DMS79 (cell line): Measurements from ENCODE around the gene C19orf38.
"Not testable (repeated sequence)": the region's sequence is repeated elsewhere in the genome, so short reads cannot be mapped to it uniquely, and the experiment has no call there.

Experiments used
- DNase-seq: peaks from one replicate; lab custom pipeline; 2025; lab: John Stamatoyannopoulos, UW

C19orf38 gene

DNA sequence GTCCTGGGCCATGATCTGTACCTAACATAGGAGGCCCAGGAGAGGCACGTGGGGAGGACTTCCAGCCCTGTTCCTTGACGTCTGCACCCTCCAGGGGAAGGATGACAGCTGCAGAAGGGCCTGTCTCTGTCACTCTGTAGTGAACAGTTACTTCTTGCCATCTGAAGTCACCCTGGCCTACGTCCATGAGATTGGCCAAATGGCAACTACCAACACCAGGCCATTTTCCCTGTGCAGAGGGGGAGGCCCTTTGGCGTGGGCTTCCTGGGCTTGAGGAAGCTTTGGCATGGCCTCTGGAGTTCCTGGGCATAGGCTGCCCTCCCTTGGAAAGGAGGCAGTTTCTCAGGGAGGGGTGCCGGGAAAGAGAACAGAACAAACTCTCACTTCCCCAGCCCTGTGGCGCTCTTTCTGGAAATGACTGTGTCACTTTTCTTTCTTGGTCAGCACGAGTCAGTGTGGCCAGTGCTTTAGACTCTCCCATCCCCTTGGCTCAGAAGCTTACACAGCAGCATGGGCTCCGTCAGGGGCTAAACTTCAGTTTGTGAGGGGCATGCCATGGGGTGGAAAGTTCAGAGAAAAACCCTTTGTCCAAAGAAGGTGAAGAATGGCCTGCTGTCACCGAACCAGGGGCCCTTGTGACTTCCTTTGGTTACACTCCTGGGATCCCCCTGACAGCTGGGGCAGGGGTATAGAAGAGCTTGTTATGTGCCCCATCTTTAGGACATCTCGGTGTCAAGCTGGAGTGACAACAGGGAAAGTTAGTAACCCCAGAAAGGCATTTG is 28.4 kb downstream of the C19orf38 start:
- DNase-seq = no peak

DNA sequence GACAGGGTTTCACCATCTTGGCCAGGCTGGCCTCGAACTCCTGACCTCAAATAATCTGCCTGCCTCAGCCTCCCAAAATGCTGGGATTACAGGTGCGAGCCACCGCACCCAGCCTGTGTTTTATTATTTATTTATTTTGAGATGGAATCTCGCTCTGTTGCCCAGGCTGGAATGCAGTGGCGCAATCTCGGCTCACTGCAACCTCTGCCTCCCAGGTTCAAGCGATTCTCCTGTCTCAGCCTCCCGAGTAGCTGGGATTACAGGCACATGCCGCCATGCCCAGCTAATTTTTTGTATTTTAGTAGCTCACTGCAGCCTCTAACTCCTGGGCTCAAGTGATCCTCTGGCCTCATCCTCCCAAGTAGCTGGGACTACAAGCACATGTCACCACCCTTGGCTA is 29.4 kb downstream of the C19orf38 start:
- DNase-seq = not testable (repeated sequence)

DNA sequence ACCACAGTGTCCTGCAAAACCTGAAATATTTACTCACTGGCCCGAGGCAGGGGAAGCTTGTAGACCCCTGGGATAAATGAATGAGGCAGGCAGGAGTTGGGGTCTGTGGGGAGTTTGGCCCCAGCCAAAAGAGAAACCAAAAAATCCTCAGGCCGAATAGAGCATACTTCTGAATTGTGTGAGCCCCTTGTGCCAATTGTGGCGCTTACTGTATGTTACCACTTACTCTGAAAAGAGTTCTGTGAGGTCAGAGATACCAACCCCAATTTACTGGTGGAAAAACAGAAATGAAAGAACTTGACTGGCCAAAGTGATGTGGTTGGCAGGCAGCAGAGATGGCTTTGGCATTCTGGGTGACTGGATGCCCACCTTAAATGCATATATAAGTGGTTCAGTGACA is 30.0 kb downstream of the C19orf38 start:
- no peak for DNase-seq

DNA sequence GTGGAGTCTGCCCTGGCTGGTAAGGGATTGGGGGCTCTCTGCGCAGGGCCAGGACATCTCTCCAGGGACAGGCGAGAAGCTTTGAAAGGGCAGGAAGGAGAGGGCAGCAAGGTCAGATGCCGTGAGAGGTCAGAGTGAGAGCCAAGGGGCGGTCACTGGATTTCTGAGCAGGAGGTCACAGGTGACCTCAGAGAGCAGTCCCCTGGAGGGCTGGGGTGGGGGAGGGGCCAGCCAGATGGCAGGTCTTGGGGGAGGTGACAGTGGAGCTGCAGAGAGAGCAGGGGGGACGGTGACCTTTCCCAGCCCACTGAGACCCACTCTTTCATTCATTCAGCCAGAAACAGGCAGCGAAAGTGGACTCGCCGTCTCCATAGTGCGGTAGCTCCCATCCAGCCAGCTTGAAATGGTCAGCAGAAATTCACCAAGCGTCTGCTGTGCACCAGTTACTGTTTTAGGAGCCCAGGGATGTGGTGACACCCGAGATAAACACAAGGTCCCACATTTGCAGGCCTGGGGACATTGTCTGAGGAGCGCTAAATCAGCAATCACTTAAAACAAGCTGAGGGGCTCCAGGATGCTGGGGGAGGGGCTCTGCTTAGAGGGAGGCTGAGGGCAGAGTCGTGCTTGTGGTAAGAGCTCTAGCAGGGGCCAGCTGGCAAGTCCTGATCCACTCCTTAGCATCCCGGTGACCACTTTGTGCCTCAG is 33.3 kb downstream of the C19orf38 start:
- no peak for DNase-seq

DNA sequence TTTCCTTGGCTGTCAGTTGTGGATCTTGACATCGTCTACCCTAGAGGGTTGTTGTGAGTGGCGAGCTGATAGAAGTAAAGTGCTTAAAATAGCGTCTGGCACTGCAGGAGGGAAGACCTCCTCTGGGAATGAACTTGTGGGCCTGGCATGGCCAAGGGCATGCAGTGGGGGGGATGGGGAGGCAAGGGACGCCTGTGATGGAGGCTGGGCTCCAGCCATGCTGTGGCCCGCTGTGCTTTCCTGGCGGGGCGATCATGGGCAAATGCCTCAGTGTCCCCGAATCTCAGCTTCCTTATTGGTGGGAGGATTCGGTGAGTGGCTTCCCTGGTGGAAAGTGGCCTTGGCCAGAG is 33.9 kb downstream of the C19orf38 start:
- no peak for DNase-seq

DNA sequence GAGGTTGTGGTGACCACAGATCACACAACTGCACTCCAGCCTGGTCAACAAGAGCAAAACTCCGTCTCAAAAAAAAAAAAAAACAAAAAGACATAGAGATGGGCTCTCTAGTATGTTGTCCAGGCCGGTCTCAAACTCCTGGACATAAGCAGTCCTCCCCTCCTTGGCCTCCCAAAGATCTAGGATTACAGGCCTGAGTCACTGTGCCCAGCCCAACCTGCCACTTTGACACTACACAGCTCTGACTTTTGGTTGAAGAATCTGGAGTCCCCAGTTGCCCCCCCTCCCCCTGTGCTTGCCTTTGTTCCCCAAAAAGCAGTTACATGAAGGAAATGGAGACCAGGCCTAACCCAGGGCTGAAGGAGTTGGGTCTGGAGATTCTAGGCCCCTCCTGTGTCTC is 36.1 kb downstream of the C19orf38 start:
- DNase-seq = no peak

DNA sequence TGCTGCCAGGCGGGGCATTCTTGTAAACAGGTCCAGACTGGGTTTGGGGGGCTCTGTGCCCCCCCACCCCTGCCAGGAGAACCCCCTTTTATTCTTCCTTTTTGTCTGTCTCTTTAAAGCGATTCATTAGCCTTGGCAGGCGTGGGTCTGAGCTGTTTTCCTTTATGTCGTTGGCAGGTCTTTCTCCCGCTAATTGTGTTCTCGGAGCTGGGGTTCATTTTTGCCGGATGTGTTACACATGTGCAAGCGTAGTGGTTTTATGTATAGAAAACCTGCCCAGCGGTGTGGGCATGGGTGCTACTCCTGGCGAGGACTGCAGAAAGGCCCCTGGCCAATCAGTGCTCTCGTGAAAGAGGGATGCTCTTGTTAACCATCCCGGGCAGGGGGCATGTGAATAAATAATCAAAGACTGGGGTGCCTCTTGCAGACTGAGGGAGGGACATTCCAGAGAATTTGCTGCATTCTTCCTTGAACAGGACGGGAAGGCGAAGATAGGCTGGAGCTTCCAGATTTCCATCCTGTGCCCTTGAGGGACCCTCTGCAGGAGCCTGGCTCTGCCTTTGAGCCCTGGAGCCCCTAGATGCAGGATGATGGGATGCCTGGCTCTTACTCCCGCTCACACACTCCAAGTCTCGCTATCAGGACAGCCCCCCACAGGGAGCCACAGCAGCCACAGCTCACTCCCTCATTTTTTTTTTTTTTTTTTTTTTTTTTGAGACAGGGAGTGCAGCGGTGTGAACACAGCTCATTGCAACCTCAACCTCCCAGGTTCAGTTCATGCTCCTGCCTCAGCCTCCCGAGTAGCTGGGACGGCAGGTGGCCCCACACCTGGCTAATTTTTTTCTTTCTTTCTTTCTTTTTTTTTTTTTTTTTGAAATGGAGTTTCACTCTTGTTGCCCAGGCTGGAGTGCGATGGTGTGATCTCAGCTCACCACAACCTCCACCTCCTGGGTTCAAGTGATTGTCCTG is 37.3 kb downstream of the C19orf38 start:
- DNase-seq = no peak

GRCh38 chr19:10887616-10888367 is 39.6 kb downstream of the C19orf38 start:
- no peak for DNase-seq

GRCh38 chr19:10888421-10888866 is 40.2 kb downstream of the C19orf38 start:
- no peak for DNase-seq

DNA sequence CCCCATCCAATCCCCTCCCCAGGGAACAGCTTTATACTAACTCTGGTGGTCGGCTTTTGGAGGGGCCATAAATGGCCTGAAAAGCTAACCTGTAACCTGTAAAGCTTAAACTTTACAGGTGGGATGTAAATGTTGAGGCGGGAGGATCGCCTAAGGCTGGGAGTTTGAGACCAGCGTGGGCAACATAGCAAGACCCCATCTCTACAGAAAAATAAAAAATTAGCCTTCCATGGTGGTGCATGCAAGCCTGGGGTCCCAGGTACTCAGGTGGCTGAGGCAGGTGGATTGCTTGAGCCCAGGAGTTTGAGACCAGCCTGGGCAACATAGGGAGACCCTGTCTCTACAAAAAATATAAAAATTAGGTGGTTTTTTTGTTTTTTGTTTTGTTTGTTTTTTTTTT is 41.7 kb downstream of the C19orf38 start:
- no peak for DNase-seq

- DNase-seq = no peak
Measured at GRCh38 chr19:10891405-10892086, 43.3 kb downstream of the C19orf38 start.

- no peak for DNase-seq
Measured at GRCh38 chr19:10892256-10892655, 44.0 kb downstream of the C19orf38 start.

GRCh38 chr19:10894911-10895213 is 46.6 kb downstream of the C19orf38 start:
- DNase-seq = no peak

DNA sequence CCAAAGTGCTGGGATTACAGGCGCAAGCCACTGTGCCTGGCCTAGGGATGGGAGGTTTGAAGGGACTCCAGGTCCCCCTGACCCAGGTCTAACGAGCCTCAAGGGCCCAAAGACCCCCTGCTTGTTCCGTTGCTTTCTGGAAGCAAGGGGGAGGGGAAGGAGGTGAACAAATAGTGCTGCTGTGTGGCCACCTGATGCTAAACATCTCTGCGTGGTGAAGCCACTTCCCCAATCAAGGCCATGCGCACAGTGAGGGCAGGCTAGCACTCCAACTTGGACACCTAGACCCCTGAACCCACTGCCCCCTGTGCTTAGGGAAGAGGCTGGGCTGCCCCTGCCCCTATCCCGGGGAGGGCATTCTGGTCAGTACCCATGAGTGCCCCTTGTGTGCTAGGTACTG is 47.1 kb downstream of the C19orf38 start:
- DNase-seq = no peak

- DNase-seq = no peak
Measured at GRCh38 chr19:10895920-10896319, 47.7 kb downstream of the C19orf38 start.

GRCh38 chr19:10896851-10897526 is 48.8 kb downstream of the C19orf38 start:
- no peak for DNase-seq

GRCh38 chr19:10898633-10899032 is 50.4 kb downstream of the C19orf38 start:
- DNase-seq = peak; percentile 59

GRCh38 chr19:10899151-10899653 is 51.0 kb downstream of the C19orf38 start:
- DNase-seq = peak; percentile 68

DNA sequence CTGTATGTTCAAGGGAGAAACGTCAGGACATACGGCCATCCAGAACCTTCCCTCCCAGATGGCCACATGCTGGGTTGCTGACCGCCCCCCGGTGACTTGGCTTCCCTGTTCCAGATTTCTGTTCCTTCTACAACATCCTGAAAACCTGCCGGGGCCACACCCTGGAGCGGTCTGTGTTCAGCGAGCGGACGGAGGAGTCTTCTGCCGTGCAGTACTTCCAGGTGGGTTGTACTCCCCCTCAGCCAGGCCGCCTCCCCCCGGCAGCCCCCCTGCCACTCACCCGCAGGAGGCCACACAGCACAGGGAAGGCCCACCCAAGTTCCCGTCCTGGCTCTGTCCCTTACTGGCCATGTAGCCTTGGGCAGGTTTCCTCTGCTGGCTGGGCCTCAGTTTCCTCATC is 59.7 kb downstream of the C19orf38 start:
- DNase-seq = no peak

GRCh38 chr19:10908380-10908960 is 60.3 kb downstream of the C19orf38 start:
- DNase-seq = no peak
